ENCODE data around the gene PPL.
A peak's percentile ranks its signal among the peaks of the same experiment; 100 is the strongest.
"Not testable (repeated sequence)": the region's sequence is repeated elsewhere in the genome, so short reads cannot be mapped to it uniquely, and the experiment has no call there.

PPL gene

DNA sequence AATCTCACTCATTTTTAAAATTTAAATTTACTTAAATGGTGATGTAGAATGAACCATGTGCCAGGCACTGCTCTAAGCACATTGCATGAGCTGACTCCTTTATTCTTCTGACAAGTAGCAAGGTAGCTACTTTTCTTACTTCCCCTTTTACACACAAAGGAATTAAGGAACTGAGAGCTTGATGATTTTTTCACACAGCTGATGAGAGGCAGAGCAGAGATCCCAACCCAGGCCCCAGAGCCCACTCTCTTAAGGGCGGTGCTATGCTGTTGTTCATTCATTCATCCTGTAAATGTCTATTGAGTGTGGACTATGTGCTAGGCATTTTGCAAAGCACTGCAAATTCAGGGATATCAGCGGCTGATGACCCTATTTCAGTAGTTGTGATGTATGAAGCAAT is 39.1 kb upstream of the PPL start:
- Histone ChIP-seq H3K9ac (ENCODE audit: low read depth, low read length) (no peak overlapping the region), H3K27me3 (ENCODE audit: control insufficient read depth, insufficient read depth, low read length) (no peaks in the 10 kb centered on the region), H3K4me1 (ENCODE audit: control insufficient read depth, insufficient read depth, low read length) (0 out of 2 replicates have a peak, but pooled peaks cover 2% of the 10 kb centered on the region), H3K27ac (ENCODE audit: low read depth, low read length) (no peak overlapping the region), H3K36me3 (ENCODE audit: control insufficient read depth, insufficient read depth, low read length) (no peaks in the 10 kb centered on the region), H3K4me3 (ENCODE audit: low read depth, low read length) (no peak overlapping the region), H3K9me3 (ENCODE audit: control insufficient read depth, insufficient read depth, low read length) (no peaks in the 10 kb centered on the region)

DNA sequence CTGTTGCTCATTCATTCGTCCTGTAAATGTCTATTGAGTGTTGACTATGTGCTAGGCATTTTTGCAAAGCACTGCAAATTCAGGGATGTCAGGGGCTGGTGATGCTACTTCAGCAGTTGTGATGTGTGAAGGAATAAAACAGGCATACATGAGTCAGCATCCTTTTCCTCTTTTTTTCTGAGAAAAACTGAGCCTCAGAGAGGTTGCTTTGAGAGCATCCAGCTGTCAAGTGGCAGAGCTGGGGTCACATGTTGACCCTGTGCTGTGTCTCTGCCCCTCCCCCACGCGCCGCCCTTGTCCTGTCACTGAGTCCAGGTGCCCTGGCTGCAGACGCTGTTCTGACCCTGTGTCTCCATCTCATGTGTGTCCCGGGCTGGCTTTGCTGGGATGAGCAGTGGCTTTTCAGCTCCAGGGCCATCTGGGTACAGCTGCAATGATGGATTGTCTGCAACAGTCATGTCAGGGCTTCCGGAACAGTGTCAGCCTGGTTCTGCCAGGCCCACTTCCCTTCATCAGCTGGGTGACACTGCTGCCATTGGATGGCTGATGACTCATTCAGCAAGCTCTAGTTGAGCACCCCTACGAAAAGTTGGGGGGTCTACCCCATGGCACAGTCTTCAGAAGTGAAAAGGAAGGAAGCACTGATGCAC is 36.1 kb upstream of the PPL start:
- Histone ChIP-seq H3K9me3 (ENCODE audit: control insufficient read depth, insufficient read depth, low read length) (no peaks in the 10 kb centered on the region), H3K4me3 (ENCODE audit: low read depth, low read length) (no peak overlapping the region), H3K27ac (ENCODE audit: low read depth, low read length) (no peak overlapping the region), H3K9ac (ENCODE audit: low read depth, low read length) (no peak overlapping the region), H3K36me3 (ENCODE audit: control insufficient read depth, insufficient read depth, low read length) (no peaks in the 10 kb centered on the region), H3K27me3 (ENCODE audit: control insufficient read depth, insufficient read depth, low read length) (no peaks in the 10 kb centered on the region), H3K4me1 (ENCODE audit: control insufficient read depth, insufficient read depth, low read length) (peaks cover 27% of the 10 kb centered on the region)

DNA sequence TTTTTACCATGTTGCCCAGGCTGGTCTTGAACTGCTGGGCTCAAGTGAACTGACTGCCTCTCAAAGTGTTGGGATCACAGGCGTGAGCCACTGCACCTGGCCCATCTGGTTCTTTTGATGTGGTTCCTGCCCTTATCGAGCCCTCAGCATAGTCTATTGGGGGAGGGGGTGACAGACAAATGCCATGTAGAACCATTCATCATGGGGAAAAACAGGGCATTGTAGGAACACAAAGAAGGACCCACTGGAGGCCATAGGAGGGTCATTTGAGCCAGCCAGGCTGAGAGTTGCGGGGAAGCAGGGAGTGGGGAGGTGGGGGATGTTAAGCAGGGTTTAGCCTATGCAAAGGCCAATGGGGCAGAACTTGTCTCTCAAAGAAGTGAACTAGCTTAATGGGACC is 33.1 kb upstream of the PPL start:
- H3K4me3 ChIP-seq (ENCODE audit: low read depth, low read length): no peak overlapping the region
- H3K27ac ChIP-seq (ENCODE audit: low read depth, low read length): peak overlapping the region; percentile 16
- no peaks in the 10 kb centered on the region for H3K9me3 ChIP-seq (ENCODE audit: control insufficient read depth, insufficient read depth, low read length)
- no peaks in the 10 kb centered on the region for H3K36me3 ChIP-seq (ENCODE audit: control insufficient read depth, insufficient read depth, low read length)
- peak overlapping the region; percentile 15; the same call in 1 of the 2 replicates for H3K9ac ChIP-seq (ENCODE audit: low read depth, low read length)
- H3K4me1 ChIP-seq (ENCODE audit: control insufficient read depth, insufficient read depth, low read length): peaks cover 25% of the 10 kb centered on the region
- H3K27me3 ChIP-seq (ENCODE audit: control insufficient read depth, insufficient read depth, low read length): no peaks in the 10 kb centered on the region

DNA sequence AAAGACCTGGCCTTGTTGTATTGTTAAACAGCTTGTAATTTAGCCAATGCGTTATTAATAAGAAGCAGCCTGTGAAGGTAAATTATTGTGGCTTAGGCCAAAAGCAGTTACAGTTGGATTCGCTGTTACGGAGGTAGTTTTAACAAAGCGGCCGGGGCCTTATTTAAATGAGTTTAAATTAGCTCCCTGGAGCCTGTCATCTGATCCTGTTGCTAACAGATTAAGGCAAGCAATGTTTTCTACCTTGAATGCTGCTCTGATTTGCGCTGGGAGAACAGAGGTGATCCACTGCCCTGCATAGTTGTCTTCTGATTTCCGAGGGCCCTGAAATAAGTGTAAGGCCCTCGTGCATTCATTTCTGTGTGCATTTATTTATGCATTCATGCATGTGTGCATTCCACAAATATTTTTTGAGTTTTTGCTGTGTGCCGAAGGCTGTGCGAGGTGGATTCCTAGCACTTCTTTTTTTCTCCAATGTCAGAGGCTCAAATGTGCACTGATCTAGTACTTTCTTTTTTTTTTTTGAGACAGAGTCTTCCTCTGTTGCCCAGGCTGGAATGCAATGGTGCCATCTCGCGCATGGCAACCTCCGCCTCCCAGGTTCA is 32.0 kb upstream of the PPL start:
- H3K27ac ChIP-seq (ENCODE audit: low read depth, low read length): peak overlapping the region; percentile 80
- H3K9me3 ChIP-seq (ENCODE audit: control insufficient read depth, insufficient read depth, low read length): no peaks in the 10 kb centered on the region
- no peaks in the 10 kb centered on the region for H3K36me3 ChIP-seq (ENCODE audit: control insufficient read depth, insufficient read depth, low read length)
- H3K27me3 ChIP-seq (ENCODE audit: control insufficient read depth, insufficient read depth, low read length): no peaks in the 10 kb centered on the region
- peaks cover 25% of the 10 kb centered on the region for H3K4me1 ChIP-seq (ENCODE audit: control insufficient read depth, insufficient read depth, low read length)
- peak overlapping the region; percentile 19 for H3K9ac ChIP-seq (ENCODE audit: low read depth, low read length)
- H3K4me3 ChIP-seq (ENCODE audit: low read depth, low read length): peak overlapping the region; percentile 41; the same call in 1 of the 2 replicates

DNA sequence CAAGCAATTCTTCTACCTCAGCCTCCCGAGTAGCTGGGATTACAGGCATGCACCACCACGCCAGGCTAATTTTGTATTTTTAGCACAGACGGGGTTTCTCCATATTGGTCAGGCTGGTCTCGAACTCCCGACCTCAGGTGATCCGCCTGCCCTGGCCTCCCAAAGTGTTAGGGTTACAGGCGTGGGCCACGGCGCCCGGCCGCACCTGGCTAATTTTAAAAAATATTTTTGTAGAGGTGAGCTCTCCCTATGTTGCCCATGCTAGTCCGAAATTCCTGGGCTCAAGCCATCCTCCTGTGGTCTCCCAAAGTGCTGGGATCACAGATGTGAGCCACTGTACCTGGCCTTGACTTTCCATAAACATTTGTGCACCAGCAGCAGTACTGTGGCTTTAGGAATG is 31.3 kb upstream of the PPL start:
- Histone ChIP-seq H3K4me3 (ENCODE audit: low read depth, low read length) (peak overlapping the region; percentile 41; the same call in 1 of the 2 replicates), H3K9ac (ENCODE audit: low read depth, low read length) (peak overlapping the region; percentile 19), H3K4me1 (ENCODE audit: control insufficient read depth, insufficient read depth, low read length) (peaks cover 25% of the 10 kb centered on the region), H3K27ac (ENCODE audit: low read depth, low read length) (peak overlapping the region; percentile 80)
- not testable (repeated sequence) for H3K27me3 ChIP-seq (ENCODE audit: control insufficient read depth, insufficient read depth, low read length); H3K36me3 ChIP-seq (ENCODE audit: control insufficient read depth, insufficient read depth, low read length); H3K9me3 ChIP-seq (ENCODE audit: control insufficient read depth, insufficient read depth, low read length)

DNA sequence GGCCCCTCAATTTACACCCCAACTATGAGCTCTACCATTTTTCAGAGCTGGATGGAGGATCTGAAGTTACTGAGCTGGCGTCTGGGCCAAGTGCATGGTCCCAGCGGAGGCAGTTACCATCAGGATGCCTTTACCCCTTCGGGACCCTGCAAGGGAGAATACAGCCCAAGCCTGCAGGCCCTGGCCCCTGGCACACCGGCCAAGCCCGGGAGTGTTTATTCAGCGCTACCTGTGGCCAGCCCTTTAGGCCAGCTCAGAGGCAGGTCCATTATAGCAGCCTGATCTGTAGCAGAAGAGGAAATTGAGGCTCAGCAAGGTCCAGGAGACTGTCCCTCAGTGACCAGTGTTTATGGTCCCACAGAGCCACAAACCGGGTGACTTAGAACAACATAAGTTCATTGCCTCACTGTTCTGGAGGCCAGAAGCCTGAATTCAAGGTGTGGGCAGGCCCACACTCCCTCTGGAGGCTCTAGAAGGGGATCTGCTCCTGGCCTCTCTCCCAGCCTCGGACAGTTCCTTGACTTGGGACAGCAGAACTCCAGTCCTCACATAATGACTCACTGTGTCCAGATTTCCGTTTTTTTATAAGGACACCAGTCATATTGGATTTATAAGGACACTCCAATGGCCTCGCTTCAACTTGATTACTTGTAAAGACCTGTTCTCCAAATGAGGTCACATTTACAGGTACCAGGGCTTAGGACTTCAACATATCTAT is 29.9 kb upstream of the PPL start:
- Histone ChIP-seq H3K27me3 (ENCODE audit: control insufficient read depth, insufficient read depth, low read length) (no peaks in the 10 kb centered on the region), H3K4me3 (ENCODE audit: low read depth, low read length) (no peak overlapping the region), H3K9ac (ENCODE audit: low read depth, low read length) (no peak overlapping the region), H3K9me3 (ENCODE audit: control insufficient read depth, insufficient read depth, low read length) (no peaks in the 10 kb centered on the region), H3K36me3 (ENCODE audit: control insufficient read depth, insufficient read depth, low read length) (no peaks in the 10 kb centered on the region), H3K4me1 (ENCODE audit: control insufficient read depth, insufficient read depth, low read length) (peaks cover 31% of the 10 kb centered on the region), H3K27ac (ENCODE audit: low read depth, low read length) (no peak overlapping the region)

DNA sequence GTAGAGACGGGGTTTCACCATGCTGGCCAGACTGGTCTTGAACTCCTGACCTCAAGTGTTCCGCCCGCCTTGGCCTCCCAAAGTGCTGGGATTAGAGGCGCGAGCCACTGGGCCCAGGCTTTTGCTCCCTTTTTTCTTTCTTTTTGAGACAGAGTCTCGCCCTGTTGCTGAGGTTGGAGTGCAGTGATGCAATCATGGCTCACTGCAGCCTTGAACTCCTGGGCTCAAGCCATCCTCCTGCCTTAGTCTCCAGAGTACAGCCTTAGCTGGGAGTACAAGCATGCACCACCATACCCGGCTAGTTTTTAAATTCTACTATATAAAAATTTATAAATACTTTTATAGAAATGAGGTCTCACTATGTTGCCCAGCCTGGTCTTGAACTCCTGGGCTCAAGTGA is 26.6 kb upstream of the PPL start:
- not testable (repeated sequence) for H3K27ac ChIP-seq (ENCODE audit: low read depth, low read length); H3K9me3 ChIP-seq (ENCODE audit: control insufficient read depth, insufficient read depth, low read length); H3K9ac ChIP-seq (ENCODE audit: low read depth, low read length); H3K27me3 ChIP-seq (ENCODE audit: control insufficient read depth, insufficient read depth, low read length); H3K36me3 ChIP-seq (ENCODE audit: control insufficient read depth, insufficient read depth, low read length); H3K4me3 ChIP-seq (ENCODE audit: low read depth, low read length)
- H3K4me1 ChIP-seq (ENCODE audit: control insufficient read depth, insufficient read depth, low read length): peaks cover 14% of the 10 kb centered on the region

DNA sequence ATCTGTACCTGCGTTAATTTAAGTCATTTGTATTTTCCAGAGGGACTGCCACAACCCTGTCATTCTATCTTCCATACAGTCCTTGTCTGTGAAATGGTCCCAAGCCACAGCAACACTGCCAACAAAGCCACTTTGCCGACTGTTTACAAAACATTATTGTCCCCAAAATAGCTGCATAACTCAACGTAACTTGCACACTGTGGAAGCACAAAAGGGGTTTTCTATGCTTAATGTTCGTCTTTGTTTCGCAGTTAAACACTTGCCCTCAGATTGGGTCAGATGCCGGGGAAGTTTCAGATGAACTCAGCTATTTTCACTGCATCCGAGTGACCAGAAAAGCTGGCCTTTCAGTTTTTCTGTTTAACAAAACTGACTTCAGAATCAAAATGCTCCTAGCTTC is 25.8 kb upstream of the PPL start:
- H3K27ac ChIP-seq (ENCODE audit: low read depth, low read length): no peak overlapping the region

DNA sequence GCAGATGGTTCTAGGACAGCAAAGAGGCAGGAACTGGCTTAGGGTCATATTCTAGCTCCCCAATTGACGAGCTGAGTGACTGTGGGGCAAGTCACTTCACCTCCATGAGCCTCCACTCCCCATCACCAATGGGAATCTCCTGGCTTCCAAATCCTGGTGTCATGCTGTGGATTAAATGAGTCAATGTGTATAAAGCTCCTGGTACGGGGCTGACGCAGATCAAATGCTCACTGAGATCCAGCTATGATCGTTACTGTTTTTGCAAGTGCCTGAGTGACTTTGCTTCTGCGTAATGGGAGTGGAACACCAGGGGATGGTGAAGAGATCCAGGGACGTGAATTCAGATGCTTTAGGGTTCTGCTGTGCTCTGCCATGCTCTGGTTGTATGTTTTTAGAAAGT is 23.6 kb upstream of the PPL start:
- no peaks in the 10 kb centered on the region for H3K27me3 ChIP-seq (ENCODE audit: control insufficient read depth, insufficient read depth, low read length)
- no peak overlapping the region for H3K27ac ChIP-seq (ENCODE audit: low read depth, low read length)
- no peaks in the 10 kb centered on the region for H3K36me3 ChIP-seq (ENCODE audit: control insufficient read depth, insufficient read depth, low read length)
- H3K9ac ChIP-seq (ENCODE audit: low read depth, low read length): no peak overlapping the region
- H3K9me3 ChIP-seq (ENCODE audit: control insufficient read depth, insufficient read depth, low read length): no peaks in the 10 kb centered on the region
- peaks cover 12% of the 10 kb centered on the region; the same call in 1 of the 2 replicates for H3K4me1 ChIP-seq (ENCODE audit: control insufficient read depth, insufficient read depth, low read length)
- H3K4me3 ChIP-seq (ENCODE audit: low read depth, low read length): no peak overlapping the region

More for the DNA sequence above, 25.8 kb upstream of the PPL start:
- no peaks in the 10 kb centered on the region for H3K36me3 ChIP-seq (ENCODE audit: control insufficient read depth, insufficient read depth, low read length)
- H3K4me1 ChIP-seq (ENCODE audit: control insufficient read depth, insufficient read depth, low read length): peaks cover 12% of the 10 kb centered on the region; the same call in 1 of the 2 replicates
- no peaks in the 10 kb centered on the region for H3K27me3 ChIP-seq (ENCODE audit: control insufficient read depth, insufficient read depth, low read length)
- H3K4me3 ChIP-seq (ENCODE audit: low read depth, low read length): no peak overlapping the region
- H3K9ac ChIP-seq (ENCODE audit: low read depth, low read length): no peak overlapping the region
- no peaks in the 10 kb centered on the region for H3K9me3 ChIP-seq (ENCODE audit: control insufficient read depth, insufficient read depth, low read length)

DNA sequence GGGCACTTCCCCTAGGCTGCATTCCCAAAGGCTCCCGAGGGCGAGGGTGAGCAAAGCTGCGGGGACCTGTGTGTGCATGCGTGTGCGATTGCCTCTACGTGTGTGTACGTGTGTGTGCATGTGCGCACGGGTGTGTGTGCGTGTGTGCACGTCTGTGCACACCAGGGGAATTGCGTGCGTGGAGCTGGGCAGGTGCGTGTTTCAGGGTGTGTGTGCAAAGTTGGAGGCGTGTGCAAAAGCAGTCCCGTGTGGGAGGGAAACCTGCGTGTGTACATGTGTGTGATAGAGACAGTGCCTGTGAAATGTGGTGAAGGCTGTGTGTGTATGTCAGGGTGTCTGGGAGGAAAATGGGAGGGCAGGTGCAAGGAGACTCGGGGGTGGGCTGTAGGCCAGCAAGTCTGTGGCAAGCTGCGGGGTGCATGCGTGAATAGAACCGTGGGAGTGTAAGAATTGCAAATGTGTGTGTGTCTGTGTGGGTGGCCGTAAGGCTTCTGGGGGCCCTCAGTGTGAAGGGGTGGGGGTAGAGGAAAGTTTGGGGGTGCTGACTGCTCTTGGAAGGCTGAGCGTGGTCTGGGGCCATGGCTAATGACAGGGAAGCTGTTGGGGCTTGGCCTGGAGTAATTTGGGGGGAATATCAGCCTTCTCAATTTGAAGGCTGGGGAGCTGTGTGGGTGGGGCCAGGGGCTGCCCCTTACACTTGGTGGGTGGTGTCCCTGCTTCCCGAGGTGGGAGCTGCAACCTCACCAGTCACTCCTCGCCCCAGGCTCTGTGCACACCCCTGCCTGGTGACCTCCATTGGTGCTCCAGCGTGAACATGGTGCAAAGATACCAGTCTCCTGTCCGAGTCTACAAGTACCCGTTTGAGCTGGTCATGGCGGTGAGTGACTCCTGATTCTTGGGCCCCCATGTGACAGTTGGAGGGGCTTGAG is 21.8 kb upstream of the PPL start:
- peak overlapping the region; percentile 47 for H3K4me3 ChIP-seq (ENCODE audit: low read depth, low read length)
- no peak overlapping the region for H3K9ac ChIP-seq (ENCODE audit: low read depth, low read length)
- H3K27ac ChIP-seq (ENCODE audit: low read depth, low read length): no peak overlapping the region
- no peaks in the 10 kb centered on the region for H3K9me3 ChIP-seq (ENCODE audit: control insufficient read depth, insufficient read depth, low read length)
- H3K36me3 ChIP-seq (ENCODE audit: control insufficient read depth, insufficient read depth, low read length): no peaks in the 10 kb centered on the region
- no peaks in the 10 kb centered on the region for H3K27me3 ChIP-seq (ENCODE audit: control insufficient read depth, insufficient read depth, low read length)
- peaks cover 12% of the 10 kb centered on the region; the same call in 1 of the 2 replicates for H3K4me1 ChIP-seq (ENCODE audit: control insufficient read depth, insufficient read depth, low read length)

Measured in HUES48 (cell line).